H1 (cell line): ENCODE measurements around the gene SLC2A3. TPM values are rescaled to one million over a fixed set of nuclear protein-coding genes. Genes with fewer than 3 reads are reported as not detected.
"Not testable (repeated sequence)": the region's sequence is repeated elsewhere in the genome, so short reads cannot be mapped to it uniquely, and the experiment has no call there.

Source experiments
- CTCF ChIA-PET: fragments of 300-600 bp; sonication (Branson Sonifier 250); formaldehyde crosslinking; loops from one replicate; lab custom pipeline; 2021; ENCODE audit not compliant: partially characterized antibody; lab: Charles Lee
- POLR2A ChIA-PET: fragments of 300-600 bp; sonication (Branson Sonifier 250); formaldehyde crosslinking; loops from one replicate; lab custom pipeline; 2021; ENCODE audit warnings: inconsistent platforms; ENCODE audit not compliant: partially characterized antibody; lab: Charles Lee
- DNase-seq, 2 experiments: peaks; one replicate each; pipeline versions ENCODE4 v3.0.0 to v3.0.0-alpha.2; 2010 to 2022; ENCODE audit warnings: low spot score in 2 of 2, low read depth in 1 of 2, mixed read lengths in 1 of 2
- FAIRE-seq: peaks from 2 replicates; lab custom pipeline; 2011; peaks lifted over from hg19 to GRCh38; lab: Jason Lieb, UNC
- H2AFZ ChIP-seq: 2 replicates; pipeline ENCODE4 v1.8.1; 2012; ENCODE audit warnings: low read length, inconsistent platforms
- H2AK5ac ChIP-seq: 2 replicates; pipeline ENCODE4 v1.6.1; 2013; ENCODE audit warnings: low read depth, low read length
- H2BK120ac ChIP-seq: replicated peaks from 2 replicates; pipeline ENCODE3; 2013; ENCODE audit warnings: low read depth, low read length, inconsistent platforms
- H2BK12ac ChIP-seq: 2 replicates; pipeline ENCODE4 v1.6.1; 2013; ENCODE audit warnings: low read depth, low read length
- H2BK15ac ChIP-seq: 2 replicates; pipeline ENCODE4 v1.6.1; 2013; ENCODE audit warnings: low read length
- H2BK20ac ChIP-seq: 2 replicates; pipeline ENCODE4 v1.6.1; 2013; ENCODE audit warnings: low read length
- H2BK5ac ChIP-seq: 2 replicates; pipeline ENCODE4 v1.6.1; 2013; ENCODE audit warnings: low read depth, low read length
- H3K14ac ChIP-seq: 2 replicates; pipeline ENCODE4 v1.6.1; 2013; ENCODE audit warnings: inconsistent platforms; ENCODE audit not compliant: insufficient read length
- H3K18ac ChIP-seq: 2 replicates; pipeline ENCODE4 v1.6.1; 2013; ENCODE audit warnings: low read length; ENCODE audit errors: extremely low read depth
- H3K23ac ChIP-seq: 2 replicates; pipeline ENCODE4 v1.6.1; 2013; ENCODE audit warnings: inconsistent platforms; ENCODE audit not compliant: insufficient read length
- H3K23me2 ChIP-seq: 2 replicates; pipeline ENCODE4 v1.6.1; 2013; ENCODE audit warnings: low read depth, low read length
- H3K27ac ChIP-seq: 2 replicates; pipeline ENCODE4 v1.6.1; 2011; ENCODE audit warnings: low read depth, low read length, inconsistent platforms
- H3K27me3 ChIP-seq, 4 experiments: replicated peaks in 1 of 4; 1 replicate in 1 of 4; 2 replicates in 3 of 4; pipeline versions ENCODE4 v1.6.1 to v1.8.1; 2011 to 2013; ENCODE audit warnings: low read length in 3 of 4, mild to moderate bottlenecking in 3 of 4, inconsistent platforms in 2 of 4, mixed read lengths in 2 of 4, moderate library complexity in 1 of 4; ENCODE audit not compliant: control insufficient read depth in 3 of 4, insufficient read depth in 3 of 4; ENCODE audit errors: extremely low read depth in 1 of 4
- H3K36me3 ChIP-seq, 4 experiments: 2 replicates each; pipeline versions ENCODE4 v1.6.1 to v1.8.1; 2011 to 2013; ENCODE audit warnings: mild to moderate bottlenecking in 4 of 4, low read length in 3 of 4, moderate library complexity in 2 of 4, control low read depth in 1 of 4, inconsistent platforms in 1 of 4; ENCODE audit not compliant: insufficient read depth in 4 of 4, control insufficient read depth in 2 of 4
- H3K4ac ChIP-seq: replicated peaks from 2 replicates; pipeline ENCODE3; 2013; ENCODE audit warnings: low read length, low read depth, mixed read lengths, inconsistent platforms; ENCODE audit not compliant: insufficient read length
- H3K4me1 ChIP-seq, 4 experiments: replicated peaks in 1 of 4; 1 replicate in 1 of 4; 2 replicates in 3 of 4; pipeline versions ENCODE4 v1.6.1 to v1.8.1; 2011 to 2013; ENCODE audit warnings: low read length in 3 of 4, inconsistent platforms in 2 of 4, mixed read lengths in 1 of 4; ENCODE audit not compliant: insufficient read depth in 4 of 4, control insufficient read depth in 3 of 4
- H3K4me2 ChIP-seq, 2 experiments: 2 replicates each; pipeline versions ENCODE4 v1.6.1 to v1.8.1; 2011 to 2013; ENCODE audit warnings: low read depth in 2 of 2, low read length in 2 of 2, control low read depth in 1 of 2, inconsistent platforms in 1 of 2, mild to moderate bottlenecking in 1 of 2; ENCODE audit not compliant: insufficient read depth in 1 of 2
- H3K4me3 ChIP-seq, 4 experiments: fragments of 200-600, 300-600 bp in 1 of 4; sonication (generic), shearing (Covaris generic), sonication (Bioruptor Twin) in 1 of 4; 2 replicates each; pipeline versions ENCODE4 v1.5.1 to v1.8.1; 2011 to 2016; ENCODE audit warnings: low read length in 4 of 4, low read depth in 3 of 4, control low read depth in 2 of 4, inconsistent platforms in 2 of 4, mild to moderate bottlenecking in 2 of 4, mixed read lengths in 1 of 4, moderate library complexity in 1 of 4; ENCODE audit not compliant: insufficient read depth in 2 of 4; ENCODE audit errors: extremely low read depth in 1 of 4
- H3K56ac ChIP-seq: replicated peaks from 2 replicates; pipeline ENCODE3; 2013; ENCODE audit warnings: low read depth, mild to moderate bottlenecking, mixed read lengths, low read length, inconsistent platforms; ENCODE audit not compliant: insufficient read length
- H3K79me1 ChIP-seq: 2 replicates; pipeline ENCODE4 v1.6.1; 2013; ENCODE audit warnings: low read depth, low read length, control low read depth
- H3K79me2 ChIP-seq, 2 experiments: 2 replicates each; pipeline versions ENCODE4 v1.6.1 to v1.8.1; 2012 to 2013; ENCODE audit warnings: low read length in 2 of 2, mild to moderate bottlenecking in 2 of 2, inconsistent platforms in 1 of 2; ENCODE audit not compliant: insufficient read depth in 2 of 2, control insufficient read depth in 1 of 2
- H3K9ac ChIP-seq, 4 experiments: replicated peaks in 1 of 4; 1 replicate in 1 of 4; 2 replicates in 3 of 4; pipeline versions ENCODE4 v1.6.1 to v1.8.1; 2011 to 2013; ENCODE audit warnings: low read depth in 3 of 4, low read length in 3 of 4, control low read depth in 2 of 4, mild to moderate bottlenecking in 2 of 4, moderate library complexity in 2 of 4, inconsistent platforms in 1 of 4; ENCODE audit errors: extremely low read depth in 1 of 4
- H3K9me3 ChIP-seq, 2 experiments: 2 replicates each; pipeline versions ENCODE4 v1.6.1 to v1.8.1; 2012 to 2013; ENCODE audit warnings: mild to moderate bottlenecking in 2 of 2, moderate library complexity in 2 of 2, control low read depth in 1 of 2, inconsistent platforms in 1 of 2, low read depth in 1 of 2, low read length in 1 of 2, mixed read lengths in 1 of 2; ENCODE audit not compliant: insufficient read depth in 2 of 2
- H4K20me1 ChIP-seq, 2 experiments: replicated peaks in 1 of 2; 2 replicates each; pipeline versions ENCODE3 to v1.8.1; 2011 to 2013; ENCODE audit warnings: inconsistent platforms in 2 of 2, low read length in 2 of 2, mild to moderate bottlenecking in 1 of 2; ENCODE audit not compliant: insufficient read depth in 2 of 2, control insufficient read depth in 1 of 2
- H4K5ac ChIP-seq: 2 replicates; pipeline ENCODE4 v1.6.1; 2013; ENCODE audit warnings: low read length, low read depth, mixed read lengths, inconsistent platforms; ENCODE audit not compliant: insufficient read length
- H4K8ac ChIP-seq: 2 replicates; pipeline ENCODE4 v1.8.0; 2013; ENCODE audit warnings: mild to moderate bottlenecking, moderate library complexity, low read length, inconsistent platforms; ENCODE audit not compliant: insufficient read depth; ENCODE audit errors: extremely low read depth
- H4K91ac ChIP-seq: replicated peaks from 2 replicates; pipeline ENCODE3; 2013; ENCODE audit warnings: low read length, mixed read lengths, inconsistent platforms; ENCODE audit not compliant: insufficient read length
- WGBS, 2 experiments: shearing (Covaris generic) in 1 of 2; methylation state at CpG; one replicate each; pipeline versions ENCODE4 v1.1.6 to v1.1.7; 2013 to 2015; ENCODE audit warnings: low lambda C conversion rate in 2 of 2, mixed read lengths in 2 of 2, inconsistent platforms in 1 of 2, low coverage in 1 of 2, missing lambda C conversion rate in 1 of 2; ENCODE audit not compliant: insufficient replicate concordance in 2 of 2, insufficient coverage in 1 of 2, insufficient read length in 1 of 2; ENCODE audit errors: extremely low coverage in 1 of 2, missing lambda C conversion rate in 1 of 2; 5-methylcytosine and 5-hydroxymethylcytosine counted together
- polyA plus RNA-seq, 7 experiments: library from polyadenylated mRNA; depleted of rRNA in 3 of 7; stranded (reverse) in 5 of 7; unstranded in 2 of 7; fragments of >200 nt in 5 of 7; fragments of 200-250 nt in 2 of 7; gene quantifications; 1 replicate in 5 of 7; 2 replicates in 1 of 7; 4 replicates in 1 of 7; pipeline versions ENCODE4 v1.2.1 to v1.2.3, GENCODE V29; 2011 to 2013; ENCODE audit warnings: missing spikeins in 2 of 7, mixed read lengths in 2 of 7
- total RNA-seq: library from RNA; stranded (reverse); fragmentation: NEBNext Ultra II Directional; extraction: Animal tissue kit (Norgen Biotek cat#: 25700); gene quantifications from 2 replicates; pipeline ENCODE4 v1.2.1, GENCODE V29; 2021

Gene SLC2A3
- total and polyA plus RNA-seq, 2 of the 8 experiments (the other 6 are each of a cell fraction or from before 2014, with no cell fraction given) = 417 to 688 TPM

GRCh38 chr12:7983019-7983418 is 47.0 kb upstream of the SLC2A3 start:
- H4K8ac ChIP-seq, H2BK20ac ChIP-seq, H3K4me1 ChIP-seq, H3K56ac ChIP-seq, H3K79me2 ChIP-seq, H2BK12ac ChIP-seq, H2BK5ac ChIP-seq, H3K23ac ChIP-seq, H4K20me1 ChIP-seq, H3K36me3 ChIP-seq, H3K27me3 ChIP-seq, H3K14ac ChIP-seq, H3K23me2 ChIP-seq, POLR2A ChIA-PET, H2AK5ac ChIP-seq, H3K18ac ChIP-seq, H2BK15ac ChIP-seq, H3K9me3 ChIP-seq, DNase-seq, FAIRE-seq, H2BK120ac ChIP-seq, H3K4me2 ChIP-seq, H3K9ac ChIP-seq, H3K4ac ChIP-seq, H4K91ac ChIP-seq, H3K4me3 ChIP-seq, H2AFZ ChIP-seq, H3K27ac ChIP-seq, H3K79me1 ChIP-seq, H4K5ac ChIP-seq: not testable (repeated sequence)
- WGBS, 2 experiments = 89% methylated on average over 8 of the region's 11 CpGs; no CpG with 5 or more reads in 1 of the 2 experiments
- CTCF ChIA-PET = interaction anchor here (0.6 to 1.2 kb wide), 3 partner anchors 51 to 133 kb away, joined by 3 read pairs; no protein-coding TSS in a partner anchor
